ENCODE results near the gene HDAC11. TPM values are rescaled to one million over a fixed set of nuclear protein-coding genes. Genes with fewer than 3 reads are reported as not detected.
A peak's percentile ranks its signal among the peaks of the same experiment; 100 is the strongest.

The HDAC11 gene
- total and polyA plus RNA-seq, 9 of the 15 experiments (the other 6 are each of a cell fraction or from before 2014, with no cell fraction given): 0.60 to 6.0 (median 4.5) TPM

- POLR2A ChIA-PET: interaction anchor here (0.7 to 1.7 kb wide), 3 partner anchors 12 to 105 kb away, joined by 3 to 5 read pairs (median 3); no protein-coding TSS in a partner anchor
- Histone ChIP-seq H3K79me2 (ENCODE audit: control insufficient read depth, insufficient read depth, low read length) (no peaks in the 10 kb centered on the region), H3K9me3 (replicated peaks; ENCODE audit: control insufficient read depth, insufficient read depth, low read depth, low read length) (no peaks in the 10 kb centered on the region), H2AFZ (ENCODE audit: low read depth, low read length) (no peak overlapping the region), H3K36me3 (ENCODE audit: control insufficient read depth, insufficient read depth, low read length) (no peaks in the 10 kb centered on the region), H3K9me1 (ENCODE audit: control insufficient read depth, insufficient read depth, low read length) (no peaks in the 10 kb centered on the region), H3K9ac (ENCODE audit: insufficient read depth in 1 of 2, low read depth in 2 of 2, low read length in 2 of 2) (no peak overlapping the region), H3K4me3 (no peak overlapping the region), H3K4me2 (ENCODE audit: insufficient read depth, low read length) (no peak overlapping the region), H3K4me1 (replicated peaks in 1 of 2; ENCODE audit: control insufficient read depth in 2 of 2, insufficient read depth in 2 of 2, low read length in 2 of 2) (peaks cover 0 to 29% of the 10 kb centered on the region in 2 experiments; a peak in 2 of 5 replicates), H3K27ac (ENCODE audit: extremely low read depth, low read depth, low read length) (no peak overlapping the region), H4K20me1 (replicated peaks; ENCODE audit: control insufficient read depth, insufficient read depth, low read length) (no peaks in the 10 kb centered on the region; the same call in none of the 2 replicates), H3K27me3 (ENCODE audit: control insufficient read depth in 2 of 2, insufficient read depth in 2 of 2, low read length in 2 of 2) (peaks cover 5 to 19% of the 10 kb centered on the region in 2 experiments; a peak in 4 of 5 replicates)
- DNase-seq (ENCODE audit: extremely low read depth in 1 of 4, low spot score in 3 of 4): no peak
- TF ChIP-seq POLR2G (IDR thresholded peaks at IDR 0.05; ENCODE audit: low read depth, low read length): 0 out of 2 replicates have a peak, but pooled peaks have one; percentile 2
- TF ChIP-seq, protein P1, sequence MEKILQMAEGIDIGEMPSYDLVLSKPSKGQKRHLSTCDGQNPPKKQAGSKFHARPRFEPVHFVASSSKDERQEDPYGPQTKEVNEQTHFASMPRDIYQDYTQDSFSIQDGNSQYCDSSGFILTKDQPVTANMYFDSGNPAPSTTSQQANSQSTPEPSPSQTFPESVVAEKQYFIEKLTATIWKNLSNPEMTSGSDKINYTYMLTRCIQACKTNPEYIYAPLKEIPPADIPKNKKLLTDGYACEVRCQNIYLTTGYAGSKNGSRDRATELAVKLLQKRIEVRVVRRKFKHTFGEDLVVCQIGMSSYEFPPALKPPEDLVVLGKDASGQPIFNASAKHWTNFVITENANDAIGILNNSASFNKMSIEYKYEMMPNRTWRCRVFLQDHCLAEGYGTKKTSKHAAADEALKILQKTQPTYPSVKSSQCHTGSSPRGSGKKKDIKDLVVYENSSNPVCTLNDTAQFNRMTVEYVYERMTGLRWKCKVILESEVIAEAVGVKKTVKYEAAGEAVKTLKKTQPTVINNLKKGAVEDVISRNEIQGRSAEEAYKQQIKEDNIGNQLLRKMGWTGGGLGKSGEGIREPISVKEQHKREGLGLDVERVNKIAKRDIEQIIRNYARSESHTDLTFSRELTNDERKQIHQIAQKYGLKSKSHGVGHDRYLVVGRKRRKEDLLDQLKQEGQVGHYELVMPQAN (IDR thresholded peaks at IDR 0.05; ENCODE audit: borderline replicate concordance): no peak
- in situ Hi-C loops (cut with MboI): no loop called here
- WGBS (ENCODE audit: insufficient coverage, low coverage, missing lambda C conversion rate): 0% methylated on average over 4 of the region's 4 CpGs
- ATAC-seq: no peak
- CTCF ChIA-PET (ENCODE audit: low intra/inter-chr PET ratio): no interaction called here
- no peak for FAIRE-seq
- intact Hi-C loops (cut with micrococcal nuclease): no loop called here
- no TSS peak for BruUV-seq (replicated peaks)
These were observed 26.6 kb downstream of the HDAC11 start for GRCh38 chr3:13506680-13507079.

DNA sequence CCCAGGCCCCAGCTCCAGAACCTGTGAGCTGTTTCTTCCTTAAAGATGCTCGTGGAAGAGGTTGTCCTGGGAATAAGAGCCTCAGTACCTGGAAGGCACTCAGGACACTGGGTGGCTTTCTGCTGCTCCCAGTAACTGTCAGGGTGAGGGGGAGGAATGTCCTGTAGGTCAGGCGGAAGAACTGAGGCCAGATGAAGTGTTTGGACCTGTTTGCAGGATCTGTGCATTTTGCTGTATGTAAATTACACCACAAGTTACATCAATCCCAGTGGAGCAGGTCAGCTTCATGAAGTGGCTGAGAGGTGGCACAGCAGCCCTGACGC, 27.1 kb downstream of the HDAC11 start:
- CTCF ChIA-PET (ENCODE audit: low intra/inter-chr PET ratio): no interaction called here
- H2AFZ ChIP-seq (ENCODE audit: low read depth, low read length): no peak overlapping the region
- TF ChIP-seq TFAP4 (CRISPR knock-in tag; IDR thresholded peaks at IDR 0.05; ENCODE audit: borderline replicate concordance) (0 out of 2 replicates have a peak, but pooled peaks have one; percentile 6), FOXK1 (CRISPR knock-in tag; IDR thresholded peaks at IDR 0.05; ENCODE audit: borderline replicate concordance) (no peak)
- H3K79me2 ChIP-seq (ENCODE audit: control insufficient read depth, insufficient read depth, low read length): no peaks in the 10 kb centered on the region
- peak overlapping the region in 1 of 2 experiments; percentile 64; a peak in 2 of 4 replicates for H3K9ac ChIP-seq (ENCODE audit: insufficient read depth in 1 of 2, low read depth in 2 of 2, low read length in 2 of 2)
- peak; percentile 61 for FAIRE-seq
- peaks cover 8 to 23% of the 10 kb centered on the region in 2 experiments; a peak in 4 of 5 replicates for H3K27me3 ChIP-seq (ENCODE audit: control insufficient read depth in 2 of 2, insufficient read depth in 2 of 2, low read length in 2 of 2)
- no peak overlapping the region for H3K4me2 ChIP-seq (ENCODE audit: insufficient read depth, low read length)
- POLR2A ChIA-PET: interaction anchor here (0.7 to 1.7 kb wide), 3 partner anchors 9 to 23 kb away, joined by 3 to 5 read pairs (median 4); no protein-coding TSS in a partner anchor
- no peaks in the 10 kb centered on the region for H3K9me1 ChIP-seq (ENCODE audit: control insufficient read depth, insufficient read depth, low read length)
- peaks cover 0 to 29% of the 10 kb centered on the region in 2 experiments; a peak in 2 of 5 replicates for H3K4me1 ChIP-seq (replicated peaks in 1 of 2; ENCODE audit: control insufficient read depth in 2 of 2, insufficient read depth in 2 of 2, low read length in 2 of 2)
- H3K9me3 ChIP-seq (replicated peaks; ENCODE audit: control insufficient read depth, insufficient read depth, low read depth, low read length): no peaks in the 10 kb centered on the region
- peaks cover 4% of the 10 kb centered on the region for H4K20me1 ChIP-seq (replicated peaks; ENCODE audit: control insufficient read depth, insufficient read depth, low read length)
- no peak overlapping the region for H3K27ac ChIP-seq (ENCODE audit: extremely low read depth, low read depth, low read length)
- H3K36me3 ChIP-seq (ENCODE audit: control insufficient read depth, insufficient read depth, low read length): no peaks in the 10 kb centered on the region
- WGBS (ENCODE audit: insufficient coverage, low coverage, missing lambda C conversion rate): 9% methylated on average over 3 of the region's 3 CpGs
- intact Hi-C loops (cut with micrococcal nuclease) (no loop called here), in situ Hi-C loops (cut with MboI) (no loop called here)
- ATAC-seq: no peak
- no peak for DNase-seq (ENCODE audit: extremely low read depth in 1 of 4, low spot score in 3 of 4)
- no peak overlapping the region for H3K4me3 ChIP-seq
- no TSS peak for BruUV-seq (replicated peaks)

Measured in K562 (cell line).